HG03045 (cell line): Measurements from ENCODE around the gene PREP.

Source experiments
- ATAC-seq: cut with Tn5 transposase; IDR thresholded peaks from one replicate; pipeline ENCODE4 v1.9.1; 2021; ENCODE audit warnings: mild to moderate bottlenecking, moderate library complexity; ENCODE audit not compliant: unreplicated experiment

PREP gene

GRCh38 chr6:105317607-105318533 lies 85.0 kb downstream of the PREP start:
- ATAC-seq, result no peak

GRCh38 chr6:105313211-105313610 lies 89.7 kb downstream of the PREP start:
- ATAC-seq, result no peak

- no peak for ATAC-seq
Observed at GRCh38 chr6:105310947-105311346, 91.9 kb downstream of the PREP start.

- no peak for ATAC-seq
Observed at GRCh38 chr6:105310371-105310770, 92.5 kb downstream of the PREP start.

GRCh38 chr6:105308840-105309239 lies 94.0 kb downstream of the PREP start:
- ATAC-seq, result no peak

GRCh38 chr6:105305521-105305920 lies 97.4 kb downstream of the PREP start:
- no peak for ATAC-seq

- ATAC-seq, result no peak
Observed at GRCh38 chr6:105304825-105305224, 98.1 kb downstream of the PREP start.

GRCh38 chr6:105304366-105304765 lies 98.5 kb downstream of the PREP start:
- no peak for ATAC-seq

- ATAC-seq, result no peak
Observed at GRCh38 chr6:105302617-105303128, 100.2 kb downstream of the PREP start.

GRCh38 chr6:105301756-105302616 lies 100.9 kb downstream of the PREP start:
- no peak for ATAC-seq

GRCh38 chr6:105301072-105301503 lies 101.8 kb downstream of the PREP start:
- no peak for ATAC-seq

- ATAC-seq, result no peak
Observed at GRCh38 chr6:105300090-105300489, 102.8 kb downstream of the PREP start.

- ATAC-seq, result no peak
Observed at GRCh38 chr6:105294129-105294528, 108.8 kb downstream of the PREP start.

- no peak for ATAC-seq
Observed at GRCh38 chr6:105292689-105293339, 110.1 kb downstream of the PREP start.

- ATAC-seq, result no peak
Observed at GRCh38 chr6:105291525-105291924, 111.4 kb downstream of the PREP start.

GRCh38 chr6:105282631-105283585 lies 120.0 kb downstream of the PREP start:
- ATAC-seq, result no peak

- no peak for ATAC-seq
Observed at GRCh38 chr6:105280033-105280432, 122.8 kb downstream of the PREP start.

- no peak for ATAC-seq
Observed at GRCh38 chr6:105279463-105279862, 123.4 kb downstream of the PREP start.

- ATAC-seq, result no peak
Observed at GRCh38 chr6:105278813-105279212, 124.1 kb downstream of the PREP start.

- no peak for ATAC-seq
Observed at GRCh38 chr6:105278035-105278434, 124.8 kb downstream of the PREP start.
